Thyroid gland (tissue), 4 donors: ENCODE data around the gene SPART. TPM values are rescaled to one million over a fixed set of nuclear protein-coding genes. Genes with fewer than 3 reads are reported as not detected.

Experiments used
- DNase-seq, 2 donors: peaks; one replicate each; pipeline ENCODE4 v3.0.0-alpha.2; 2019
- H3K27ac ChIP-seq, 3 donors: fragments of 200-600 bp; sonication (generic); 1 replicate in 2 of 3; 2 replicates in 1 of 3; pipeline ENCODE4 v1.5.1; 2016 to 2019; ENCODE audit warnings: mild to moderate bottlenecking in 1 of 3, moderate library complexity in 1 of 3
- H3K27me3 ChIP-seq: fragments of 200-600 bp; sonication (generic); one replicate; pipeline ENCODE4 v1.5.1; 2019
- H3K36me3 ChIP-seq, 2 donors: fragments of 200-600 bp; sonication (generic); one replicate each; pipeline ENCODE4 v1.5.1; 2016 to 2019
- H3K4me1 ChIP-seq, 2 donors: fragments of 200-600 bp; sonication (generic); one replicate each; pipeline ENCODE4 v1.5.1; 2017 to 2019
- H3K4me3 ChIP-seq, 3 donors: fragments of 200-600 bp; sonication (generic); replicated peaks in 1 of 3; 1 replicate in 2 of 3; 2 replicates in 1 of 3; pipeline ENCODE4 v1.5.1; 2016; ENCODE audit warnings: mild to moderate bottlenecking in 1 of 3
- H3K9me3 ChIP-seq: fragments of 200-600 bp; sonication (generic); one replicate; pipeline ENCODE4 v1.5.1; 2017
- CTCF ChIP-seq, 6 experiments: fragments of 200-600 bp in 3 of 6; fragments of 450-650 bp in 3 of 6; sonication (generic) in 3 of 6; IDR thresholded peaks; one replicate each; pipeline ENCODE4 v1.5.1; 2016 to 2019; ENCODE audit warnings: antibody characterized with exemption in 6 of 6, mild to moderate bottlenecking in 2 of 6, inconsistent platforms in 1 of 6, moderate library complexity in 1 of 6
- POLR2A ChIP-seq, 2 donors: fragments of 450-650 bp; IDR thresholded peaks; one replicate each; pipeline ENCODE4 v1.6.1; 2017; ENCODE audit warnings: antibody characterized with exemption in 2 of 2, mild to moderate bottlenecking in 2 of 2, moderate library complexity in 1 of 2
- WGBS, 2 donors: methylation state at CpG; one replicate each; pipeline ENCODE4 v1.1.5; 2017; 5-methylcytosine and 5-hydroxymethylcytosine counted together
- intact Hi-C: fragments of 100-400 bp; cut with DNase I; formaldehyde crosslinking; loops from one replicate; pipeline ENCODE4 v1.15.1; 2023
- total RNA-seq, 4 donors: library from RNA; depleted of rRNA; stranded (reverse); fragments of >200 nt; gene quantifications; one replicate each; pipeline ENCODE4 v1.2.3, GENCODE V29; 2016

SPART gene
- total RNA-seq, result 10 to 100 TPM; 63.1 to 86.9 (median 77.5) TPM

- intact Hi-C loops, result no loop called here
- peaks cover 0 to 10% of the 10 kb centered on the region in 2 donors for H3K4me1 ChIP-seq
- H3K27ac ChIP-seq, result peak within 1 kb of the TSS; percentile 98 to 100 (median 98)
- no peaks in the 10 kb centered on the region for H3K36me3 ChIP-seq
- DNase-seq, result peak; percentile 92 to 93
- peak within 1 kb of the TSS; percentile 4 to 79 (median 58) for H3K4me3 ChIP-seq
- TF ChIP-seq POLR2A (IDR thresholded peaks at IDR 0.05), result peak in 1 of 2 donors; percentile 78
- TF ChIP-seq CTCF (IDR thresholded peaks at IDR 0.05), result peak; percentile 86 to 96 (median 95)
- whole genome bisulfite sequencing, 2 donors, result 2 to 3% methylated on average over 10 to 29 of the region's 86 CpGs
- no peaks in the 10 kb centered on the region for H3K27me3 ChIP-seq
- H3K9me3 ChIP-seq, result no peaks in the 10 kb centered on the region
Observed at GRCh38 chr13:36346222-36347083, at the start of gene SPART. Gene SPART (minus strand): TSS chr13:36346394. CDS start chr13:36335830, 10,564 bp downstream.

- no peaks in the 10 kb centered on the region for H3K36me3 ChIP-seq
- intact Hi-C loops, result no loop called here
- WGBS, 2 donors, result 49 to 61% methylated on average over 2 of the region's 2 CpGs
Observed at GRCh38 chr13:36395280-36395679, 49.1 kb upstream of the SPART start.

GRCh38 chr13:36385489-36385888 is 39.3 kb upstream of the SPART start:
- no peak overlapping the region for H3K4me3 ChIP-seq

More at GRCh38 chr13:36395280-36395679, 49.1 kb upstream of the SPART start:
- no peak for DNase-seq
- Histone ChIP-seq H3K4me3 (no peak overlapping the region), H3K27ac (no peak overlapping the region), H3K9me3 (no peaks in the 10 kb centered on the region), H3K27me3 (no peaks in the 10 kb centered on the region), H3K4me1 (no peaks in the 10 kb centered on the region)
- TF ChIP-seq POLR2A (IDR thresholded peaks at IDR 0.05) (no peak), CTCF (IDR thresholded peaks at IDR 0.05) (peak in 2 of 6 experiments; percentile 24 to 27)

GRCh38 chr13:36382030-36382429 is 35.8 kb upstream of the SPART start:
- DNase-seq, result no peak
- TF ChIP-seq POLR2A (IDR thresholded peaks at IDR 0.05) (no peak), CTCF (IDR thresholded peaks at IDR 0.05) (no peak)
- no peaks in the 10 kb centered on the region for H3K9me3 ChIP-seq
- 95% methylated on average over 3 of the region's 3 CpGs for WGBS, 2 donors
- no peaks in the 10 kb centered on the region for H3K36me3 ChIP-seq
- no peak overlapping the region for H3K4me3 ChIP-seq
- no peak overlapping the region for H3K27ac ChIP-seq
- no peaks in the 10 kb centered on the region for H3K4me1 ChIP-seq
- no peaks in the 10 kb centered on the region for H3K27me3 ChIP-seq
- intact Hi-C loops, result no loop called here

More at GRCh38 chr13:36385489-36385888, 39.3 kb upstream of the SPART start:
- 77 to 88% methylated on average over 1 of the region's 1 CpG for WGBS, 2 donors
- H3K4me1 ChIP-seq, result no peaks in the 10 kb centered on the region
- TF ChIP-seq CTCF (IDR thresholded peaks at IDR 0.05) (no peak), POLR2A (IDR thresholded peaks at IDR 0.05) (no peak)
- H3K27ac ChIP-seq, result no peak overlapping the region
- intact Hi-C loops, result no loop called here
- H3K36me3 ChIP-seq, result no peaks in the 10 kb centered on the region
- H3K27me3 ChIP-seq, result no peaks in the 10 kb centered on the region
- DNase-seq, result no peak
- H3K9me3 ChIP-seq, result no peaks in the 10 kb centered on the region

- Histone ChIP-seq H3K27ac (no peak overlapping the region), H3K36me3 (no peaks in the 10 kb centered on the region), H3K27me3 (no peaks in the 10 kb centered on the region), H3K4me3 (no peak overlapping the region), H3K9me3 (no peaks in the 10 kb centered on the region), H3K4me1 (no peaks in the 10 kb centered on the region)
- 83 to 88% methylated on average over 1 of the region's 1 CpG for WGBS, 2 donors
- no peak for DNase-seq
- TF ChIP-seq CTCF (IDR thresholded peaks at IDR 0.05) (no peak), POLR2A (IDR thresholded peaks at IDR 0.05) (no peak)
- intact Hi-C loops, result no loop called here
Observed at GRCh38 chr13:36377826-36378468, 31.8 kb upstream of the SPART start.
